ENCODE measurements around the gene NEURL1B. TPM values are rescaled to one million over a fixed set of nuclear protein-coding genes. Genes with fewer than 3 reads are reported as not detected.

The NEURL1B gene
- total RNA-seq, 6 experiments from 2014 or later = 4.9 to 9.8 (median 6.4) TPM

- Histone ChIP-seq H3K4me1 (peaks cover 0 to 19% (median 5%) of the 10 kb centered on the region in 4 donors), H3K27me3 (no peaks in the 10 kb centered on the region), H3K36me3 (no peaks in the 10 kb centered on the region), H3K4me3 (no peak overlapping the region), H3K9me3 (no peaks in the 10 kb centered on the region), H3K27ac (peak overlapping the region in 2 of 3 donors; percentile 2 to 21)
- peak; percentile 81 to 87 (median 87) for DNase-seq
- ATAC-seq = peak; percentile 70 to 89 (median 82)
- WGBS (ENCODE audit: insufficient coverage, low coverage, low lambda C conversion rate, missing lambda C conversion rate) = 82% methylated on average over 3 of the region's 16 CpGs
- intact Hi-C loops (cut with DNase I) = no loop called here
- peak in 2 of 4 donors; percentile 4 to 16 for TF ChIP-seq CTCF (IDR thresholded peaks at IDR 0.05)
- no peak for TF ChIP-seq POLR2A (IDR thresholded peaks at IDR 0.05)
Observed at GRCh38 chr5:172730981-172731679, 90.1 kb downstream of the NEURL1B start.

- ATAC-seq (no peak), DNase-seq (no peak)
- peaks cover 0 to 16% (median 5%) of the 10 kb centered on the region in 4 donors for H3K4me1 ChIP-seq
- TF ChIP-seq POLR2A (IDR thresholded peaks at IDR 0.05) (no peak), CTCF (IDR thresholded peaks at IDR 0.05) (no peak)
- no peaks in the 10 kb centered on the region for H3K27me3 ChIP-seq
- 76% methylated on average over 4 of the region's 9 CpGs for whole genome bisulfite sequencing (ENCODE audit: insufficient coverage, low coverage, low lambda C conversion rate, missing lambda C conversion rate)
- no peaks in the 10 kb centered on the region for H3K9me3 ChIP-seq
- no peak overlapping the region for H3K4me3 ChIP-seq
- intact Hi-C loops (cut with DNase I) = no loop called here
- H3K36me3 ChIP-seq = no peaks in the 10 kb centered on the region
- peak overlapping the region in 1 of 3 donors; percentile 21 for H3K27ac ChIP-seq
Observed at GRCh38 chr5:172731680-172732074, 90.6 kb downstream of the NEURL1B start.

GRCh38 chr5:172732201-172732865 is 91.3 kb downstream of the NEURL1B start:
- no peak for TF ChIP-seq CTCF (IDR thresholded peaks at IDR 0.05)
- no peak for TF ChIP-seq POLR2A (IDR thresholded peaks at IDR 0.05)
- Histone ChIP-seq H3K27me3 (no peaks in the 10 kb centered on the region), H3K27ac (peak overlapping the region in 2 of 3 donors; percentile 62 to 73), H3K4me1 (peaks cover 0 to 15% (median 5%) of the 10 kb centered on the region in 4 donors), H3K9me3 (no peaks in the 10 kb centered on the region), H3K36me3 (no peaks in the 10 kb centered on the region), H3K4me3 (no peak overlapping the region)
- 100% methylated on average over 3 of the region's 14 CpGs for WGBS (ENCODE audit: insufficient coverage, low coverage, low lambda C conversion rate, missing lambda C conversion rate)
- DNase-seq (no peak), ATAC-seq (no peak)
- intact Hi-C loops (cut with DNase I) = no loop called here

GRCh38 chr5:172733131-172733973 is 92.3 kb downstream of the NEURL1B start:
- Histone ChIP-seq H3K27ac (peak overlapping the region; percentile 50 to 73 (median 62)), H3K4me3 (no peak overlapping the region), H3K27me3 (no peaks in the 10 kb centered on the region), H3K4me1 (peaks cover 0 to 7% (median 3%) of the 10 kb centered on the region in 4 donors), H3K9me3 (no peaks in the 10 kb centered on the region), H3K36me3 (no peaks in the 10 kb centered on the region)
- intact Hi-C loops (cut with DNase I) = no loop called here
- TF ChIP-seq POLR2A (IDR thresholded peaks at IDR 0.05) (no peak), CTCF (IDR thresholded peaks at IDR 0.05) (no peak)
- DNase-seq = no peak
- WGBS (ENCODE audit: insufficient coverage, low coverage, low lambda C conversion rate, missing lambda C conversion rate) = 44% methylated on average over 4 of the region's 17 CpGs
- peak; percentile 37 to 66 (median 53) for ATAC-seq

Measured in right lobe of liver (tissue), 6 donors.